Smooth muscle cell of the umbilical artery (primary cell): Measurements from ENCODE around the gene SPINT2. TPM values are rescaled to one million over a fixed set of nuclear protein-coding genes. Genes with fewer than 3 reads are reported as not detected.

Experiments
- total RNA-seq: library from RNA; depleted of rRNA; stranded (reverse); fragments of >200 nt; gene quantifications from 2 replicates; pipeline ENCODE4 v1.2.3, GENCODE V29; 2014

SPINT2 gene, protein sequence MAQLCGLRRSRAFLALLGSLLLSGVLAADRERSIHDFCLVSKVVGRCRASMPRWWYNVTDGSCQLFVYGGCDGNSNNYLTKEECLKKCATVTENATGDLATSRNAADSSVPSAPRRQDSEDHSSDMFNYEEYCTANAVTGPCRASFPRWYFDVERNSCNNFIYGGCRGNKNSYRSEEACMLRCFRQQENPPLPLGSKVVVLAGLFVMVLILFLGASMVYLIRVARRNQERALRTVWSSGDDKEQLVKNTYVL
- total RNA-seq, result 5.6 and 8.6 TPM in 2 replicates

DNA sequence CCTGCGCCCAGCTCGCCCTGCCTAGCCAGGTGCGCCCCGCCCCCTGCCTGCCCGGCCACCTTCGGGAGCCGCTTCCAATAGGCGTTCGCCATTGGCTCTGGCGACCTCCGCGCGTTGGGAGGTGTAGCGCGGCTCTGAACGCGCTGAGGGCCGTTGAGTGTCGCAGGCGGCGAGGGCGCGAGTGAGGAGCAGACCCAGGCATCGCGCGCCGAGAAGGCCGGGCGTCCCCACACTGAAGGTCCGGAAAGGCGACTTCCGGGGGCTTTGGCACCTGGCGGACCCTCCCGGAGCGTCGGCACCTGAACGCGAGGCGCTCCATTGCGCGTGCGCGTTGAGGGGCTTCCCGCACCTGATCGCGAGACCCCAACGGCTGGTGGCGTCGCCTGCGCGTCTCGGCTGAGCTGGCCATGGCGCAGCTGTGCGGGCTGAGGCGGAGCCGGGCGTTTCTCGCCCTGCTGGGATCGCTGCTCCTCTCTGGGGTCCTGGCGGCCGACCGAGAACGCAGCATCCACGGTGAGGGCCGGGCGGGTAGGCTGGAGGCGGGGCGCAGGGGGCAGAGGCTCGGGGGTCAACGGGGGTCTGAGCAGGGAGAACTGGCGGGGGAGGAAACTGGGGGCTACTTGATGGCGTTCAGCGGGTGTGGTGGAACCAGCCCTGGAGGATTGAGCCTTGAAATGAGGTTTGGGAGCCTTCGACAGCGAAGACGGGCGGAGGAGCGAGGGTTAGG, at the start of gene SPINT2:
Gene SPINT2, plus strand, starts transcription at position 88 of the 727 bp plus-strand sequence. Its CDS starts 320 bp downstream, at position 408.

DNA sequence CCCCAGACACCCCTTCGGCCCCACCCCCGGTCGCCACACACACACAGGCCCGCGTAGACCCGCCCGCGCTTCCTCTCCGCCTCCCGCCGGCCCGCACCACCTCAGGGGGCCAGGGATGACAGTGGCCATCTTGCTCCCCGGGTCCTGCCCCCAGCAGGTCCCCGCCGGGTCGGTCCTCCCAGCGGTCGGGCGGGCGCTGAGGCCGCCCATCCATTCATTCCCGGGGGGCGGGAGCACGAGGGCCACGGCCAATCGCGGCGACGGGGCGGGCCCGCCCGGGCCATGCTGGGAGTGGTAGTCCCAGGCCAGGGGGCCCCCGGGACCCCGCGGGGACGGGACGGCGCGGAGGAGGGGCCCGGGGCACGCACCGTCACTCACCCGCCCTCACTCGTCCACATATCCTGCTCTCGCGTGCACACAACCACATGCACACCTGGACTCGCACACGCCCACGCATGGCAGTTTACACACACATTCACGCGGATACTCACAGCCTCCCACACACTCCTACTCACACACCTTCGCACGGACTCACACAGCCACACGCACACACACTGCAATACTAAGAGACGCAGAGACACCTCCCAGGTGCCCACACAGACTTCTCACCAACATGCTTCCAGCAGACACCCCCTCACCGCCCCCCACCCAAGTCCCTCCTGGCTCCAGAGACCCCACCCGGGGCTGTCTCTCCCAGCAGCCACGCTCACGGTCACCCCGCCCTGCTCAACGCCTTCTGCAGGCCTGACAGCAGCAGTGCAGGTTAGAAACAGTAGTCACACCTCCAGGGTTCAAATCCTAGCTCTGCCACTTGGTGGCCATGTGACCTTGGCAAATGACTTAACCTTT, 40.1 kb upstream of the SPINT2 start, which contains the start of gene DPF1:
Gene DPF1, minus strand, starts transcription at position 209 of the 849 bp plus-strand sequence. Its CDS starts 80 bp downstream, at position 129.

DNA sequence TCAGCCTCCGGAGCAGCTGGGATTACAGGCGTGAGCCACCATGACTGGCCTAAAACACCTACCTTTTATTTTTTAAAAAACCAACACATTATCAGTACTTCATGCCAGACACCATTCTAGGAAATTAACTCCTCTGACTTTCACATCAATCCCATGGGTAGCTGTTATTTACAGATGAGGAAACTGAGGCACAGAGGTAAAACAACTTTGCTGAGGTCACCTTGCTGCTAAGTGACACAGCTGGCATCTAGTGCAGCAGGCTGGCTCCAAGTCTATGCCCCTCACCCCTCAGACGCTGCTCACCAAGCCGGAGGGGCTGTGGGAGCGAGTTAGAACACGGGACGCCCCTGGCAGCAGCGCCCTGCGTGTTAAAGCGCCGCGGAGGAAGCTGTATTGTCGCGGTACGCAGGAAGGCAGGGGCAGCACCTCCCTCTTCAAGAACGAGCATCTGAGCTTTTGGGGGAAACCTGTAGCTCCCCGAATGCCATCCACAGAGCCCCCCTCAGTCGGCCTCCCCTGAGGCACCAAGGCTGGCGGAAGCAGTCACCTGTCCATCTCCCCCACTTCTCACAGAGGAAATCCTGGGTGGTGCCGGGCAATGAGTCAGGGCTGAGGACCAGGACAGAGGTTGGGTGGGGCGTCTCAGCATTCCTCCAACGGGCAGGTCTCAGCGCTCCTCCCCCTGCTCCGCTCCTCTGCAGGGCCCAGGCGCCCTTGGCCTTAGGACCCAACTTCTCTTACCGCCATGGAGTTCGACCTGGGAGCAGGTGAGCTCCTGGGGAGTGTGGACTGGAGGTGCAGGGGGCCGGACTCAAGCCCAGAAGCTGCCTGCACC, 39.4 kb downstream of the SPINT2 start, which contains the start of gene C19orf33:
Gene C19orf33, plus strand, starts transcription at position 735 of the 835 bp plus-strand sequence. Its CDS starts 11 bp downstream, at position 746.

DNA sequence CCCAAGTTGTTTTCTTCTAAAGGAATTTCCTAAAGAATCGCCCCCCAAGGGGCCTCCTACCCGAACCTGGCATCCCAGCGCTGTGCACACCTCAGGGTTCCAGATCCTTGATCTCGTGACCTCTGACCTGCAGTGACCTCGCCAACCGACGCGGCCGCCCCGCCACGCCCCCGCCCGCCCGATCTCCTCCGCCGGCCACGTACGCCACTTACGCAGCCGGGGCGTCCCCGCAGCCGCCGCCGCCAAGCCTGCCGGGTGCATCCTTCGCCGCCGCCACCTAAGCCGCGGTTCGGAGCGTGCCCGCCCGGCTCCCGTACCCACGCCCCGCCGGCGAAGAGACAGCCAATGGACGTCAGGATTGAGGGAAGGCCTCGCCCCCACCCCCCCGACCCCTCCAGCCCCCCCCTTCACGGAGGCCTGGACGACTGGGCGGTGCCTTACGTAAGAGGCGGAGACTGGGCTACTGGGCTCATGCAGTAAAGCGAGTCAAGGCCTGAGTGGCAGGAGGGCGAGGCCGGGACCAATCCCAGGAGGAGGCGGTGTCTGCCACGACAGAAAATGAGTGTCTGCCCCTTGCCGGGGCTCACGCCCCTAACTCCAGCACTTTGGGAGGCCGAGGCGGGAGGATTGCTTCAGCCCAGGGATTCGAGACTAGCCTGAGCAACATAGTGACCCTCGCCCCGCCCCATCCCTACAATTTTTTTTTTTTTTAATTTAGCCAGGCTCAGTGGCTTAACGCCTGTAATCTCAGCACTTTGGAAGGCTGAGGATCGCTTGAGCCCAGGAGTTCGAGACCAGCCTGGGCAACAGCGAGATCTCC, 51.5 kb downstream of the SPINT2 start, which contains the start of gene YIF1B:
Gene YIF1B, minus strand, starts transcription at position 291 of the 820 bp plus-strand sequence. Its CDS starts 30 bp downstream, at position 261.

DNA sequence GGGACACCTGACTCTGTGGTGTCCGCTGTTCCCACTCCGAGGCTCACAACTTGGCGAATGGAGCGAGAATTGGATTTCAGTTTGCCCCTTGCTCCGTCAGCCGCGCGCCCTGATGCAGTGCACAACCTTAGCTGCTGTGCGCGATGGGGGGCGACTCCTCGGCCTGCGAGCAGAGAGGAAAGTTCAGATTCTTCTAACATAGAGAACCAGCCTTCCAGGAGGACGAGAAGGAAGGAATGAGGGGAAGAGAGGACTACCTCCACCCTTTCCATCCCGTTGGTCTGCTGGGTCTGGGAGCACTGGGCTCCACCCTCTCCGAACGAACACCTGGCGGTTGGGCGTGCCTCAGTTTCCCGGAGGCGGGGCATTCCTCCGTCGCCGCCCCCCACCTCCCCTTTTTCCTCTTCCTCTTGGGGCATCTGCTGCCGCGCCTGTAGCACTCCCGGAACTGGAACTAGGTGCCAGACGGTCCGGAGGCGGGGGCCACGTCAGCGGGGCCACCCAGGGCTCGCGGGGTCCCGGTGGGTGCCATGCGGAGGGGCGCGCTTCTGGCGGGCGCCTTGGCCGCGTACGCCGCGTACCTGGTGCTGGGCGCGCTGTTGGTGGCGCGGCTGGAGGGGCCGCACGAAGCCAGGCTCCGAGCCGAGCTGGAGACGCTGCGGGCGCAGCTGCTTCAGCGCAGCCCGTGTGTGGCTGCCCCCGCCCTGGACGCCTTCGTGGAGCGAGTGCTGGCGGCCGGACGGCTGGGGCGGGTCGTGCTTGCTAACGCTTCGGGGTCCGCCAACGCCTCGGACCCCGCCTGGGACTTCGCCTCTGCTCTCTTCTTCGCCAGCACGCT, 55.3 kb downstream of the SPINT2 start, which contains the start of gene KCNK6:
Gene KCNK6, plus strand, starts transcription at position 425 of the 838 bp plus-strand sequence. Its CDS starts 106 bp downstream, at position 531.

Other genes with a start within 250 kb of the SPINT2 start
- gene DPF1, start 40.4 kb upstream of the SPINT2 start, total RNA-seq, result 0.89 and 2.4 TPM in 2 replicates
- 1.8 and 2.5 TPM in 2 replicates for gene PPP1R14A, start 8.2 kb upstream of the SPINT2 start, total RNA-seq
- gene C19orf33, start 39.7 kb downstream of the SPINT2 start, total RNA-seq, result not detected in 2 replicates
- 83.0 and 92.3 TPM in 2 replicates for gene YIF1B, start 51.4 kb downstream of the SPINT2 start, total RNA-seq
- gene KCNK6, start 55.3 kb downstream of the SPINT2 start, total RNA-seq, result 10.4 and 10.6 TPM in 2 replicates
- 1.3 and 2.7 TPM in 2 replicates for gene CATSPERG, start 71.3 kb downstream of the SPINT2 start, total RNA-seq
- gene PSMD8, start 110.0 kb downstream of the SPINT2 start, total RNA-seq, result 303 and 319 TPM in 2 replicates
- 0.30 and 0.88 TPM in 2 replicates for gene GGN, start 123.5 kb downstream of the SPINT2 start, total RNA-seq
- gene SPRED3, start 124.1 kb downstream of the SPINT2 start, total RNA-seq, result 2.1 and 7.3 TPM in 2 replicates
- 7.1 and 7.8 TPM in 2 replicates for gene FAM98C, start 138.5 kb downstream of the SPINT2 start, total RNA-seq
- gene RASGRP4, start 161.6 kb downstream of the SPINT2 start, total RNA-seq, result not detected in 2 replicates
- gene RYR1, start 169.1 kb downstream of the SPINT2 start, total RNA-seq, result 0.09 TPM in 1 of 2 replicates, not detected in the other